GM12878 (cell line): ENCODE measurements around the gene CRELD2. TPM values are rescaled to one million over a fixed set of nuclear protein-coding genes. Genes with fewer than 3 reads are reported as not detected.

Experiments
- ATAC-seq: fragments of 200-7000 bp; cut with Tn5 transposase; 3 replicates; pipeline ENCODE4 v1.9.1; 2020; ENCODE audit warnings: mild to moderate bottlenecking, moderate library complexity
- BruUV-seq: library from RNA; stranded (reverse); fragments of 400-500 nt; replicated peaks from 2 replicates; lab custom pipeline; 2021; lab: Mats Ljungman, UMichigan
- CTCF ChIA-PET: fragments of 300-600 bp; sonication (Branson Sonifier 250); formaldehyde crosslinking; extraction: SDS; loops from one replicate; lab custom pipeline; 2021; ENCODE audit warnings: inconsistent platforms; lab: Yijun Ruan, JAX
- POLR2A ChIA-PET: fragments of 350-600 bp; formaldehyde crosslinking; extraction: SDS; loops from one replicate; lab custom pipeline; 2021; ENCODE audit warnings: inconsistent platforms; lab: Charles Lee
- RAD21 ChIA-PET: fragments of 300-600 bp; sonication (Branson Sonifier 250); formaldehyde crosslinking; loops from one replicate; lab custom pipeline; 2023; ENCODE audit warnings: antibody characterized with exemption; ENCODE audit not compliant: unreplicated experiment; lab: Charles Lee
- SMC1A ChIA-PET: fragments of 300-600 bp; sonication (Branson Sonifier 250); formaldehyde crosslinking; loops from one replicate; lab custom pipeline; 2023; ENCODE audit not compliant: unreplicated experiment, uncharacterized antibody; lab: Charles Lee
- DNase-seq: peaks from one replicate; pipeline ENCODE4 v3.0.0-alpha.2; 2011; ENCODE audit warnings: low read depth, low spot score
- FAIRE-seq: peaks from 3 replicates; lab custom pipeline; 2011; peaks lifted over from hg19 to GRCh38; lab: Jason Lieb, UNC
- H2AFZ ChIP-seq: 2 replicates; pipeline ENCODE4 v1.6.0; 2011; ENCODE audit warnings: low read depth, low read length, control low read depth; ENCODE audit not compliant: control insufficient read depth
- H3K27ac ChIP-seq: 2 replicates; pipeline ENCODE4 v1.5.1; 2011; ENCODE audit warnings: control low read depth; ENCODE audit not compliant: control insufficient read depth, insufficient read depth
- H3K27me3 ChIP-seq, 2 experiments: replicated peaks in 1 of 2; 2 replicates each; pipeline versions ENCODE4 v1.6.0 to v1.6.1; 2011; ENCODE audit warnings: low read length in 1 of 2; ENCODE audit not compliant: control insufficient read depth in 2 of 2, insufficient read depth in 2 of 2
- H3K36me3 ChIP-seq, 2 experiments: 2 replicates each; pipeline ENCODE4 v1.5.1; 2011; ENCODE audit warnings: low read length in 1 of 2; ENCODE audit not compliant: control insufficient read depth in 2 of 2, insufficient read depth in 2 of 2
- H3K4me1 ChIP-seq: 2 replicates; pipeline ENCODE4 v1.6.1; 2011; ENCODE audit warnings: mild to moderate bottlenecking, low read length, moderate library complexity, mixed read lengths; ENCODE audit not compliant: control insufficient read depth, insufficient read depth
- H3K4me2 ChIP-seq: 2 replicates; pipeline ENCODE4 v1.6.0; 2011; ENCODE audit warnings: control low read depth; ENCODE audit not compliant: control insufficient read depth, insufficient read depth
- H3K4me3 ChIP-seq: fragments of 200-600 bp; sonication (generic); 2 replicates; pipeline ENCODE4 v1.5.1; 2016
- H3K79me2 ChIP-seq: 2 replicates; pipeline ENCODE4 v1.6.0; 2011; ENCODE audit warnings: low read length; ENCODE audit not compliant: control insufficient read depth, insufficient read depth
- H3K9ac ChIP-seq: 2 replicates; pipeline ENCODE4 v1.8.0; 2011; ENCODE audit warnings: low read length, control low read depth, mixed read lengths; ENCODE audit not compliant: control insufficient read depth, insufficient read depth
- H3K9me3 ChIP-seq: replicated peaks from 3 replicates; pipeline ENCODE4 v1.5.1; 2011; ENCODE audit warnings: mild to moderate bottlenecking, low read length; ENCODE audit not compliant: control insufficient read depth, insufficient read depth
- H4K20me1 ChIP-seq: 2 replicates; pipeline ENCODE4 v1.6.0; 2011; ENCODE audit not compliant: control insufficient read depth, insufficient read depth
- WGBS: methylation state at CpG from one replicate; pipeline ENCODE4 v1.1.6; 2016; ENCODE audit warnings: low lambda C conversion rate; ENCODE audit not compliant: insufficient replicate concordance, insufficient coverage; ENCODE audit errors: missing lambda C conversion rate; 5-methylcytosine and 5-hydroxymethylcytosine counted together
- in situ Hi-C: fragments of 300-500 bp; cut with MboI; formaldehyde crosslinking; loops from 9 replicates; pipeline ENCODE4 v1.14.3; 2018; ENCODE audit warnings: mixed read lengths
- intact Hi-C: fragments of 100-400 bp; cut with micrococcal nuclease; formaldehyde crosslinking; loops from one replicate; pipeline ENCODE4 v1.14.2; 2022; ENCODE audit not compliant: unreplicated experiment
- polyA plus RNA-seq, 11 experiments: library from polyadenylated mRNA; depleted of rRNA in 4 of 11; unstranded in 6 of 11; stranded (reverse) in 5 of 11; fragments of >200 nt; fragmentation: Nextera tagmentation in 4 of 11; fragmentation: Illumina TruSeq in 1 of 11; extraction: Ambion mirVana in 4 of 11; extraction: Trizol in 1 of 11; gene quantifications; 1 replicate in 1 of 11; 2 replicates in 10 of 11; pipeline versions ENCODE4 v1.2.1 to v1.2.3, GENCODE V29; 2011 to 2016; ENCODE audit warnings: inconsistent platforms in 2 of 11, missing spikeins in 2 of 11, low read depth in 1 of 11
- total RNA-seq, 4 experiments: library from RNA; depleted of rRNA in 3 of 4; stranded (reverse); fragments of >200 nt in 3 of 4; fragmentation: Illumina TruSeq in 1 of 4; extraction: Trizol in 1 of 4; gene quantifications; 2 replicates each; pipeline versions ENCODE4 v1.2.1 to v1.2.3, GENCODE V29; 2013 to 2021
- TF ChIP-seq, protein P1 (sequence below): IDR thresholded peaks from 2 replicates; pipeline ENCODE4 v1.6.1; 2012; ENCODE audit warnings: improper control_type of control experiment, low read depth, low read length; ENCODE audit not compliant: insufficient replicate concordance
- TF ChIP-seq, protein P2 (sequence below): fragments of 450-650 bp; IDR thresholded peaks from 2 replicates; pipeline ENCODE4 v1.6.1; 2017; ENCODE audit warnings: mild to moderate bottlenecking, low read depth, inconsistent platforms; ENCODE audit not compliant: poor library complexity, severe bottlenecking
- TF ChIP-seq, protein P3 (sequence below): IDR thresholded peaks from 2 replicates; pipeline ENCODE4 v1.6.1; 2011; ENCODE audit warnings: low read depth, mild to moderate bottlenecking, low read length, moderate library complexity, borderline replicate concordance; ENCODE audit errors: extremely low read depth
- TF ChIP-seq, protein P4 (sequence below): fragments of 450-650 bp; IDR thresholded peaks from 2 replicates; pipeline ENCODE4 v1.6.1; 2016; ENCODE audit warnings: mild to moderate bottlenecking

The CRELD2 gene
- total and polyA plus RNA-seq, 10 of the 15 experiments (the other 5 are each of a cell fraction or from before 2014, with no cell fraction given) = 9.4 to 111 (median 25.9) TPM

DNA sequence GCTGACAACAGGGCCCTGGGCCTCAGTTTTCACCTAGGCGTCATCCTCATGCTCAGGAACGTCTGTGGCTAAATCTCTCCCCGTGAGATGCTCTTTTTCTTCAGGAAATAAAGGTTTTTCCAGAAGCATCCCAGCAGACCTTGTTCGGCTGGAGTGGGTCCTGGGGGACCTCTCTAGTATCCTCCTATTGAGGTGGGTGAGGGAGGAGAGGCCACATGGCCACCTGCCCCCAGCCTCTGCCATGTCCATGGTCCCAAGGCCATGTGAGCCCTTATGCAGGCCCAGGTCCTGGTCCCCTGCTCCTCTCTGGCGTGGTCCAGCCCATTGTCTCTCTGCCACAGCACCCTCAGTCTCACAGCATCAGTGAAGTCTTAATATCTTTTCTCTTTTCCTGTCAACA, 22.2 kb upstream of the CRELD2 start:
- Histone ChIP-seq H3K4me2 (no peak overlapping the region), H3K36me3 (peaks cover under 1 to 8% of the 10 kb centered on the region in 2 experiments), H3K9ac (no peak overlapping the region), H4K20me1 (no peaks in the 10 kb centered on the region), H3K4me3 (no peak overlapping the region), H3K79me2 (no peaks in the 10 kb centered on the region), H2AFZ (no peak overlapping the region), H3K9me3 (no peaks in the 10 kb centered on the region), H3K4me1 (no peaks in the 10 kb centered on the region), H3K27me3 (no peaks in the 10 kb centered on the region), H3K27ac (no peak overlapping the region)
- DNase-seq (no peak), ATAC-seq (no peak), FAIRE-seq (no peak)
- ChIA-PET POLR2A (no interaction called here), RAD21 (no interaction called here), CTCF (interaction anchor here (0.6 kb wide), 1 partner anchor 105 kb away, joined by 3 read pairs; no protein-coding TSS in a partner anchor), SMC1A (no interaction called here)
- TF ChIP-seq, protein P1, sequence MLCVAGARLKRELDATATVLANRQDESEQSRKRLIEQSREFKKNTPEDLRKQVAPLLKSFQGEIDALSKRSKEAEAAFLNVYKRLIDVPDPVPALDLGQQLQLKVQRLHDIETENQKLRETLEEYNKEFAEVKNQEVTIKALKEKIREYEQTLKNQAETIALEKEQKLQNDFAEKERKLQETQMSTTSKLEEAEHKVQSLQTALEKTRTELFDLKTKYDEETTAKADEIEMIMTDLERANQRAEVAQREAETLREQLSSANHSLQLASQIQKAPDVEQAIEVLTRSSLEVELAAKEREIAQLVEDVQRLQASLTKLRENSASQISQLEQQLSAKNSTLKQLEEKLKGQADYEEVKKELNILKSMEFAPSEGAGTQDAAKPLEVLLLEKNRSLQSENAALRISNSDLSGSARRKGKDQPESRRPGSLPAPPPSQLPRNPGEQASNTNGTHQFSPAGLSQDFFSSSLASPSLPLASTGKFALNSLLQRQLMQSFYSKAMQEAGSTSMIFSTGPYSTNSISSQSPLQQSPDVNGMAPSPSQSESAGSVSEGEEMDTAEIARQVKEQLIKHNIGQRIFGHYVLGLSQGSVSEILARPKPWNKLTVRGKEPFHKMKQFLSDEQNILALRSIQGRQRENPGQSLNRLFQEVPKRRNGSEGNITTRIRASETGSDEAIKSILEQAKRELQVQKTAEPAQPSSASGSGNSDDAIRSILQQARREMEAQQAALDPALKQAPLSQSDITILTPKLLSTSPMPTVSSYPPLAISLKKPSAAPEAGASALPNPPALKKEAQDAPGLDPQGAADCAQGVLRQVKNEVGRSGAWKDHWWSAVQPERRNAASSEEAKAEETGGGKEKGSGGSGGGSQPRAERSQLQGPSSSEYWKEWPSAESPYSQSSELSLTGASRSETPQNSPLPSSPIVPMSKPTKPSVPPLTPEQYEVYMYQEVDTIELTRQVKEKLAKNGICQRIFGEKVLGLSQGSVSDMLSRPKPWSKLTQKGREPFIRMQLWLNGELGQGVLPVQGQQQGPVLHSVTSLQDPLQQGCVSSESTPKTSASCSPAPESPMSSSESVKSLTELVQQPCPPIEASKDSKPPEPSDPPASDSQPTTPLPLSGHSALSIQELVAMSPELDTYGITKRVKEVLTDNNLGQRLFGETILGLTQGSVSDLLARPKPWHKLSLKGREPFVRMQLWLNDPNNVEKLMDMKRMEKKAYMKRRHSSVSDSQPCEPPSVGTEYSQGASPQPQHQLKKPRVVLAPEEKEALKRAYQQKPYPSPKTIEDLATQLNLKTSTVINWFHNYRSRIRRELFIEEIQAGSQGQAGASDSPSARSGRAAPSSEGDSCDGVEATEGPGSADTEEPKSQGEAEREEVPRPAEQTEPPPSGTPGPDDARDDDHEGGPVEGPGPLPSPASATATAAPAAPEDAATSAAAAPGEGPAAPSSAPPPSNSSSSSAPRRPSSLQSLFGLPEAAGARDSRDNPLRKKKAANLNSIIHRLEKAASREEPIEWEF = no peak
- TF ChIP-seq, protein P2, sequence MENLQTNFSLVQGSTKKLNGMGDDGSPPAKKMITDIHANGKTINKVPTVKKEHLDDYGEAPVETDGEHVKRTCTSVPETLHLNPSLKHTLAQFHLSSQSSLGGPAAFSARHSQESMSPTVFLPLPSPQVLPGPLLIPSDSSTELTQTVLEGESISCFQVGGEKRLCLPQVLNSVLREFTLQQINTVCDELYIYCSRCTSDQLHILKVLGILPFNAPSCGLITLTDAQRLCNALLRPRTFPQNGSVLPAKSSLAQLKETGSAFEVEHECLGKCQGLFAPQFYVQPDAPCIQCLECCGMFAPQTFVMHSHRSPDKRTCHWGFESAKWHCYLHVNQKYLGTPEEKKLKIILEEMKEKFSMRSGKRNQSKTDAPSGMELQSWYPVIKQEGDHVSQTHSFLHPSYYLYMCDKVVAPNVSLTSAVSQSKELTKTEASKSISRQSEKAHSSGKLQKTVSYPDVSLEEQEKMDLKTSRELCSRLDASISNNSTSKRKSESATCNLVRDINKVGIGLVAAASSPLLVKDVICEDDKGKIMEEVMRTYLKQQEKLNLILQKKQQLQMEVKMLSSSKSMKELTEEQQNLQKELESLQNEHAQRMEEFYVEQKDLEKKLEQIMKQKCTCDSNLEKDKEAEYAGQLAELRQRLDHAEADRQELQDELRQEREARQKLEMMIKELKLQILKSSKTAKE = no peak
- TF ChIP-seq, protein P3, sequence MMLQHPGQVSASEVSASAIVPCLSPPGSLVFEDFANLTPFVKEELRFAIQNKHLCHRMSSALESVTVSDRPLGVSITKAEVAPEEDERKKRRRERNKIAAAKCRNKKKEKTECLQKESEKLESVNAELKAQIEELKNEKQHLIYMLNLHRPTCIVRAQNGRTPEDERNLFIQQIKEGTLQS = no peak
- TF ChIP-seq, protein P4, sequence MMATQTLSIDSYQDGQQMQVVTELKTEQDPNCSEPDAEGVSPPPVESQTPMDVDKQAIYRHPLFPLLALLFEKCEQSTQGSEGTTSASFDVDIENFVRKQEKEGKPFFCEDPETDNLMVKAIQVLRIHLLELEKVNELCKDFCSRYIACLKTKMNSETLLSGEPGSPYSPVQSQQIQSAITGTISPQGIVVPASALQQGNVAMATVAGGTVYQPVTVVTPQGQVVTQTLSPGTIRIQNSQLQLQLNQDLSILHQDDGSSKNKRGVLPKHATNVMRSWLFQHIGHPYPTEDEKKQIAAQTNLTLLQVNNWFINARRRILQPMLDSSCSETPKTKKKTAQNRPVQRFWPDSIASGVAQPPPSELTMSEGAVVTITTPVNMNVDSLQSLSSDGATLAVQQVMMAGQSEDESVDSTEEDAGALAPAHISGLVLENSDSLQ = no peak
- BruUV-seq = no TSS peak
- in situ Hi-C loops = no loop called here
- intact Hi-C loops = no loop called here
- 67% methylated on average over 5 of the region's 5 CpGs for WGBS
